Measurements from ENCODE around the gene TRPM8. TPM values are rescaled to one million over a fixed set of nuclear protein-coding genes. Genes with fewer than 3 reads are reported as not detected.

Gene TRPM8
- total and polyA plus RNA-seq, 2 of the 13 experiments (the other 11 are each of a cell fraction or from before 2014, with no cell fraction given) = 0.12 TPM; not detected in 1

DNA sequence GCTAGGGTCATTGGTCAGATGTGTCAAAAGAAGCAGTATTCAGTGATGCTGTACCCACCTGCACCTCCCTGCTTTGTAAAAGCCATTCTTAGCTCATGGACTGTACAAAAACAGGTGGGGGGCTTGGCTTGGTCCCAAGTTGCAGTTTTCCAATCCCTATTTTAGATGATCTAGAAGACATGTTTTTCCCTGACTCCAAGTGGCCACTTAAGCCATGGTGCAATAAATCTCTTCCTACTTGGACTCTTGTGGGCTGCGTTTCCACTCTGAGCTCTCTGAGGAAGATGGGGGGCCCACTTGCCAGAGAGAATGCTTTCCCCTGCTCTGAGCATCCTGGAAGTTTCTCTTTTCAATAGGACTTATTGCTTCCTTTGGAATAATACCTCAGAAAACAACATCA, 76.3 kb downstream of the TRPM8 start:
- TF ChIP-seq RBM39 (IDR thresholded peaks at IDR 0.05; ENCODE audit: low read depth, low read length, poor library complexity, severe bottlenecking) (no peak), SOX5 (CRISPR knock-in tag; IDR thresholded peaks at IDR 0.05; ENCODE audit: borderline replicate concordance) (0 out of 2 replicates have a peak, but pooled peaks have one; percentile 2)
- Histone ChIP-seq H3K9ac (ENCODE audit: insufficient read depth, low read depth, low read length) (no peak overlapping the region), H3K27ac (ENCODE audit: extremely low read length, insufficient read depth, low read length) (no peak overlapping the region), H3K79me2 (ENCODE audit: insufficient read depth, low read length) (no peaks in the 10 kb centered on the region), H3K4me1 (ENCODE audit: insufficient read depth, low read length) (peaks cover 9% of the 10 kb centered on the region; the same call in 1 of the 2 replicates), H3K4me2 (ENCODE audit: low read depth, low read length) (no peak overlapping the region), H2AFZ (ENCODE audit: low read length) (no peak overlapping the region), H3K4me3 (replicated peaks in 1 of 3; ENCODE audit: insufficient read depth in 1 of 3, low read depth in 2 of 3, low read length in 3 of 3) (no peak overlapping the region), H3K27me3 (ENCODE audit: control insufficient read depth in 1 of 2, insufficient read depth in 2 of 2, low read length in 2 of 2) (no peaks in the 10 kb centered on the region; a peak in 1 of 5 replicates), H4K20me1 (ENCODE audit: insufficient read depth, low read length) (no peaks in the 10 kb centered on the region), H3K9me3 (ENCODE audit: low read length) (no peaks in the 10 kb centered on the region), H3K36me3 (replicated peaks in 1 of 2; ENCODE audit: control insufficient read depth in 1 of 2, insufficient read depth in 2 of 2, low read length in 2 of 2) (no peaks in the 10 kb centered on the region)
- no peak for ATAC-seq
- intact Hi-C loops (cut with micrococcal nuclease; ENCODE audit: unreplicated experiment) (no loop called here), in situ Hi-C loops (cut with HindIII; ENCODE audit: extremely low pct_ligation_motif_present, low pct_unique_long_range_greater_than_20kb) (loop anchor here (25.0 kb wide), 1 partner anchor 1119 kb away; no protein-coding TSS in a partner anchor)
- FAIRE-seq = no peak
- ChIA-PET CTCF (ENCODE audit: low intra/inter-chr PET ratio, low total read pairs) (no interaction called here), POLR2A (no interaction called here)
- WGBS (ENCODE audit: low lambda C conversion rate) = 45% methylated on average over 1 of the region's 1 CpG
- no peak for DNase-seq (ENCODE audit: low spot score)
- BruUV-seq (replicated peaks) = no TSS peak

DNA sequence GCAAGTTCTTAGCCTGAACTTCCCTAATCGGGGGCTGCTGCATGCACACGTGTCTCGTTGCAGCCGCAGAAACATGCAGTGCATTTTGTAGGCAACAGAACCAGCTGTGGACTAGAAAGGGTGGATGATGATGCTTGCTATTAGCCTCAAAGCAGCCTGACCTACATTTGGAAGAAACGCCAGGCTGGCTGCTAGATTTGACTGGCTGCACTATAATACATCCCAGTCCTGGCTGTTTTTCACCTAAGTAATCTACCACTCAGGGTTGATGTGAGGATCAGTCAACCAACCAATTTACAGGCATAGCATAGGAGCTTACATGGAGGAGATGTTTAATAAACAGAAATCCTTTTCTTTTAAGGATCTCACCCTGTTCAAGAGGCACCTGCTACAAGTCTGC, 77.0 kb downstream of the TRPM8 start:
- H3K27ac ChIP-seq (ENCODE audit: extremely low read length, insufficient read depth, low read length) = no peak overlapping the region
- BruUV-seq (replicated peaks) = no TSS peak
- H3K4me1 ChIP-seq (ENCODE audit: insufficient read depth, low read length) = peaks cover 9% of the 10 kb centered on the region; the same call in 1 of the 2 replicates
- H3K27me3 ChIP-seq (ENCODE audit: control insufficient read depth in 1 of 2, insufficient read depth in 2 of 2, low read length in 2 of 2) = no peaks in the 10 kb centered on the region; a peak in 1 of 5 replicates
- intact Hi-C loops (cut with micrococcal nuclease; ENCODE audit: unreplicated experiment) = no loop called here
- H3K4me2 ChIP-seq (ENCODE audit: low read depth, low read length) = no peak overlapping the region
- DNase-seq (ENCODE audit: low spot score) (no peak), ATAC-seq (no peak), FAIRE-seq (no peak)
- ChIA-PET POLR2A (no interaction called here), CTCF (ENCODE audit: low intra/inter-chr PET ratio, low total read pairs) (no interaction called here)
- H3K36me3 ChIP-seq (replicated peaks in 1 of 2; ENCODE audit: control insufficient read depth in 1 of 2, insufficient read depth in 2 of 2, low read length in 2 of 2) = no peaks in the 10 kb centered on the region
- no peak overlapping the region for H3K4me3 ChIP-seq (replicated peaks in 1 of 3; ENCODE audit: insufficient read depth in 1 of 3, low read depth in 2 of 3, low read length in 3 of 3)
- 66% methylated on average over 5 of the region's 5 CpGs for whole genome bisulfite sequencing (ENCODE audit: low lambda C conversion rate)
- no peak overlapping the region for H3K9ac ChIP-seq (ENCODE audit: insufficient read depth, low read depth, low read length)
- H3K79me2 ChIP-seq (ENCODE audit: insufficient read depth, low read length) = no peaks in the 10 kb centered on the region
- H4K20me1 ChIP-seq (ENCODE audit: insufficient read depth, low read length) = no peaks in the 10 kb centered on the region
- H3K9me3 ChIP-seq (ENCODE audit: low read length) = no peaks in the 10 kb centered on the region
- in situ Hi-C loops (cut with HindIII; ENCODE audit: extremely low pct_ligation_motif_present, low pct_unique_long_range_greater_than_20kb) = loop anchor here (25.0 kb wide), 1 partner anchor 1118 kb away; no protein-coding TSS in a partner anchor
- no peak for TF ChIP-seq ZNF20 (CRISPR knock-in tag; IDR thresholded peaks at IDR 0.05)
- no peak for TF ChIP-seq ZNF879 (CRISPR knock-in tag; IDR thresholded peaks at IDR 0.05)
- no peak for TF ChIP-seq ZNF33A (CRISPR knock-in tag; IDR thresholded peaks at IDR 0.05; ENCODE audit: borderline replicate concordance)
- TF ChIP-seq PLRG1 (conservative IDR thresholded peaks at IDR 0.05) = no peak
- no peak for TF ChIP-seq ZSCAN22 (CRISPR knock-in tag; IDR thresholded peaks at IDR 0.05)
- no peak for TF ChIP-seq TRIM24 (CRISPR knock-in tag; IDR thresholded peaks at IDR 0.05)
- TF ChIP-seq CBX1 (IDR thresholded peaks at IDR 0.05; ENCODE audit: low read depth) = no peak
- no peak overlapping the region for H2AFZ ChIP-seq (ENCODE audit: low read length)
